ENCODE measurements around the gene APEX1.

The APEX1 gene

DNA sequence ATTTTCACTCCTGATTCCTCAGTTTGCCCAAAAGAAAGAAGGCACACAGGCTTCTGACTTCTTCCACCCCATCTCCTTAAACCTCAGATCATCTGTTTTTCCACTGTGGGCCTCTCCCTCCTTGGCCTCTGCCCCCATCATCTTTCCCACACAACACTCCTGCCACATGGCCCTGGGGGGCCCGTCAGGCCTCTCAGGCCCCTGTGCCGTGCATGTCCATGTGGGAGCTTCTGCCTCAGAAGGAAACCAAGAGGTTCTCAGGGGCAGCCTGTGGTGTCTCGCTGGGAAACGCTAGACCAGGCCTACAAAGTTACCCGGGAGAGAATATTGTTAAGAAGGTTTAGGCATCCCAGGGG is 27.0 kb upstream of the APEX1 start:
- H3K27me3 ChIP-seq (ENCODE audit: insufficient read depth, poor library complexity, severe bottlenecking), result no peaks in the 10 kb centered on the region
- TF ChIP-seq, protein P1, sequence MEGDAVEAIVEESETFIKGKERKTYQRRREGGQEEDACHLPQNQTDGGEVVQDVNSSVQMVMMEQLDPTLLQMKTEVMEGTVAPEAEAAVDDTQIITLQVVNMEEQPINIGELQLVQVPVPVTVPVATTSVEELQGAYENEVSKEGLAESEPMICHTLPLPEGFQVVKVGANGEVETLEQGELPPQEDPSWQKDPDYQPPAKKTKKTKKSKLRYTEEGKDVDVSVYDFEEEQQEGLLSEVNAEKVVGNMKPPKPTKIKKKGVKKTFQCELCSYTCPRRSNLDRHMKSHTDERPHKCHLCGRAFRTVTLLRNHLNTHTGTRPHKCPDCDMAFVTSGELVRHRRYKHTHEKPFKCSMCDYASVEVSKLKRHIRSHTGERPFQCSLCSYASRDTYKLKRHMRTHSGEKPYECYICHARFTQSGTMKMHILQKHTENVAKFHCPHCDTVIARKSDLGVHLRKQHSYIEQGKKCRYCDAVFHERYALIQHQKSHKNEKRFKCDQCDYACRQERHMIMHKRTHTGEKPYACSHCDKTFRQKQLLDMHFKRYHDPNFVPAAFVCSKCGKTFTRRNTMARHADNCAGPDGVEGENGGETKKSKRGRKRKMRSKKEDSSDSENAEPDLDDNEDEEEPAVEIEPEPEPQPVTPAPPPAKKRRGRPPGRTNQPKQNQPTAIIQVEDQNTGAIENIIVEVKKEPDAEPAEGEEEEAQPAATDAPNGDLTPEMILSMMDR (IDR thresholded peaks at IDR 0.05; ENCODE audit: poor library complexity, severe bottlenecking), result no peak
- no peak for DNase-seq (ENCODE audit: low spot score)
- ATAC-seq (ENCODE audit: low read depth), result no peak
- H3K36me3 ChIP-seq (ENCODE audit: low read depth), result no peaks in the 10 kb centered on the region
- no peak overlapping the region for H3K27ac ChIP-seq (ENCODE audit: poor library complexity, severe bottlenecking)
- no peaks in the 10 kb centered on the region for H3K9me3 ChIP-seq (ENCODE audit: severe bottlenecking)
- H3K4me3 ChIP-seq (ENCODE audit: severe bottlenecking), result no peak overlapping the region
- peaks cover 5% of the 10 kb centered on the region for H3K4me1 ChIP-seq (ENCODE audit: insufficient read depth, poor library complexity, severe bottlenecking)

DNA sequence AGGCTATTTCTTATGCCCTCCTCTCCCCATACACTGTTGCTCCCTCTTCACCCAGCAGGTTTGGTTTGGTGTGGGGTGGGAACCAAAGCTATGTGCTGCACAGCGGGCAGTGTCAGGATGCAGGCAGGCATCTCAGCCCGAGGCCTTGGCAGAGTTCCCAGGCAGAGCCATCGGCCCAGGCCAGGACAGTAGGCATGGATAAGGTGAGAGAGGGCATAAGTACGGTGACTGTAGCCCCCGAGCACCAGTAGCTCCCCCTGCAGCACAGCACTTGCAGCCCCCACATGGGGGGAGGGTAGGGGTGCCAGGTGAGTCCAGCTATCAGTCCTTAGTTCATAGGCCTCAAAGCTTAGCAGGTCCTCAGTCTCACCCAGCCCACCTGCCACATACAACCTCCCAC is 26.2 kb upstream of the APEX1 start:
- ATAC-seq (ENCODE audit: low read depth), result no peak
- TF ChIP-seq, protein P1 (IDR thresholded peaks at IDR 0.05; ENCODE audit: poor library complexity, severe bottlenecking), result no peak

DNA sequence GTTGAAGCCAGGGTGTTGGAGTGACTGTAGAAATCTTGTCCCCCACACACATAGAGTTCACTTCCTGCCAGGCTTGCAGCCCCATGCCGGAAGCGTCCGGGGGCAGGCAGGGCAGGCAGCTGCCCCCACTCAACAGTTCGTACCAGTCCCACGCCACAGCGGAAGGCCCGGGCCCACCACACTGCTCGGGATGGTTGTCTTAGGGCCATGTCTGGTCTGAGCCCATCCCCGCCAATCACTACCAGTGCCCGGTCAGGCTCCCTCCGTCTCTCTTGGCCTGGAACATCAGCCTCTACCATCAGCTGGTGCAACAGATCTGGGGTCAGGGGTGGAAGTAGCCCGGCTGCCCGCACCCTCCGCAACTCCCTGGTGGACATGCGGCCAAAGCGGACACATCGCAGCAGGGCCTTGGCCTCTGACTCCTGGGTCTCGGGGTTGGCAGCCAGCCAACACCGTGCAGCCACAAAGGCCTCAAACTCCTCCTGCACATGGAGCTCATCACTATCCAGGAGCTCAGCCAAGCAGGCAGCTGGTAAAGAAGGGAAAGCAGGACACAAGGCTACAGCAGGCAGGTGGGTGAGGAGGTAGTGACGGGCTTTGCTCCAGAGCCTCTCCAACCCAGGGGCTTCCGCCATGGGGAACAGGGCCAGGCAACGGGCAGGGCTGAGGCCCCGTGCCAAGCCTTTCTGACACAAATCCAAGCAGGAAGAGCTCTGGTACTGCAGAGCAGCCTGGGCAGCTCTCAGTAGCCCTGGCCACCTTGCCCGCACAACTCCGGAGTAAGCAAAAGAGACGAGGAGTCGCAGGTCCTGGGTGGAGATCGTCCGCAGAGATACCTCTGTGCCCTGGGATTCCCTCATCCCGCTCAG is 25.0 kb upstream of the APEX1 start:
- Histone ChIP-seq H3K9me3 (ENCODE audit: severe bottlenecking) (no peaks in the 10 kb centered on the region), H3K27ac (ENCODE audit: poor library complexity, severe bottlenecking) (no peak overlapping the region), H3K4me1 (ENCODE audit: insufficient read depth, poor library complexity, severe bottlenecking) (peaks cover 5% of the 10 kb centered on the region), H3K4me3 (ENCODE audit: severe bottlenecking) (no peak overlapping the region), H3K27me3 (ENCODE audit: insufficient read depth, poor library complexity, severe bottlenecking) (no peaks in the 10 kb centered on the region), H3K36me3 (ENCODE audit: low read depth) (no peaks in the 10 kb centered on the region)
- TF ChIP-seq, protein P1 (IDR thresholded peaks at IDR 0.05; ENCODE audit: poor library complexity, severe bottlenecking), result no peak
- ATAC-seq (ENCODE audit: low read depth), result no peak
- no peak for DNase-seq (ENCODE audit: low spot score)

More for the DNA sequence above, 26.2 kb upstream of the APEX1 start:
- DNase-seq (ENCODE audit: low spot score), result no peak
- Histone ChIP-seq H3K27ac (ENCODE audit: poor library complexity, severe bottlenecking) (no peak overlapping the region), H3K4me3 (ENCODE audit: severe bottlenecking) (no peak overlapping the region), H3K27me3 (ENCODE audit: insufficient read depth, poor library complexity, severe bottlenecking) (no peaks in the 10 kb centered on the region), H3K9me3 (ENCODE audit: severe bottlenecking) (no peaks in the 10 kb centered on the region), H3K4me1 (ENCODE audit: insufficient read depth, poor library complexity, severe bottlenecking) (peaks cover 5% of the 10 kb centered on the region), H3K36me3 (ENCODE audit: low read depth) (no peaks in the 10 kb centered on the region)

DNA sequence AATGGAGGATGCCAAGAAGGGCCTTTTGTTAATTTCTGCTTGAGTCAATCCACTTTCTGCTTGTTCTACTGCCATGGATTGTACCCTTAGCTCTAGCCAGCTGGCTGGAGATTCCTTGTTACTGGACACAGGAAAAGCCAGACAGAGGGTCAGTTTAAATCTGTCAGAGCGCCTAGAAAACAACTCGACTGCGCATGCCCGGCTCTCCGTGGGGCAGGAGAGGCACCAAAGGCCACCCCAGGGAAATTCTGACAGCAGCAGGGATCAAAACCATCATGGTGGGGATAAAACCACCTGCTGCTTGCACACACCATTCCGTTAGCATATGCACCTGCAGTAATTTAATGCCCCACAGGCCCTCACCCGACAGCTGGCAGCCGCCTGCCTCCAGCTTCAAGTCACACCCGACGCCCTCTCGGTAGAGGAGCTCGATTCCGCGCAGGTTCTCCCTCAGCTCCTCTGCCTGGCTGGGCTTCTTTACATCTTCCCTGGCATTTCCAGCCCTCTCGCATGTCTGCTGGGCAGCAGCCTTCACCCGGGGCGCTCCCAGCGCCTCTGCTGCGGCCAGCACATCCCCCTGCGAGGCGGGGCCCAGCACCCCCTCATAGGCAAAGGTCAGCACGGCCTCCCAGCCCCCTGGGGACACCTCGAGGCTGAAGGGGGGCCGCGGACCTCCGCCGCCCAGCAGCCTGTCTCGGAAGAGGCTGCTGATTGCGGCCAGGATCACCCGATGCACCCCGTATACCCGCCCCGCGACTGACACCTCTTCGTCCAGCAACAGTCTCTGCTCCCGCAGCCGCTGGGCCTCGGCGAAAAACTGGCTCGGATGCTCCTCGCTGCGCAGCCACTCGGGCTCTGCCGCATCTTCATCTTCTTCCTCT is 20.1 kb upstream of the APEX1 start:
- Histone ChIP-seq H3K36me3 (ENCODE audit: low read depth) (no peaks in the 10 kb centered on the region), H3K27ac (ENCODE audit: poor library complexity, severe bottlenecking) (no peak overlapping the region), H3K4me1 (ENCODE audit: insufficient read depth, poor library complexity, severe bottlenecking) (peaks cover 7% of the 10 kb centered on the region), H3K27me3 (ENCODE audit: insufficient read depth, poor library complexity, severe bottlenecking) (no peaks in the 10 kb centered on the region), H3K9me3 (ENCODE audit: severe bottlenecking) (no peaks in the 10 kb centered on the region), H3K4me3 (ENCODE audit: severe bottlenecking) (no peak overlapping the region)
- DNase-seq (ENCODE audit: low spot score), result peak; percentile 69
- ATAC-seq (ENCODE audit: low read depth), result no peak
- TF ChIP-seq, protein P1 (IDR thresholded peaks at IDR 0.05; ENCODE audit: poor library complexity, severe bottlenecking), result no peak
